HepG2 (cell line): ENCODE results near the gene NFIL3. TPM values are rescaled to one million over a fixed set of nuclear protein-coding genes. Genes with fewer than 3 reads are reported as not detected.

Source experiments
- AKNA ChIP-seq: sonication (generic); formaldehyde crosslinking; IDR thresholded peaks from 2 replicates; pipeline ENCODE4 v1.4.0; 2020; ENCODE audit warnings: missing genetic modification reagents, borderline replicate concordance
- FOXA1 ChIP-seq, 2 experiments: fragments of 450-650 bp in 1 of 2; sonication (generic) in 1 of 2; formaldehyde crosslinking in 1 of 2; IDR thresholded peaks; 2 replicates each; pipeline versions ENCODE4 v1.4.0 to v1.6.1; 2016 to 2020; ENCODE audit warnings: missing genetic modification reagents in 1 of 2
- FOXP4 ChIP-seq: sonication (generic); formaldehyde crosslinking; IDR thresholded peaks from 2 replicates; pipeline ENCODE4 v1.4.0; 2020; ENCODE audit warnings: missing genetic modification reagents
- RNF2 ChIP-seq: fragments of 450-650 bp; conservative IDR thresholded peaks from 2 replicates; pipeline ENCODE4 v1.6.1; 2016; ENCODE audit warnings: low read depth
- SCMH1 ChIP-seq: sonication (generic); formaldehyde crosslinking; IDR thresholded peaks from 2 replicates; pipeline ENCODE4 v1.9.0; 2021; ENCODE audit warnings: missing genetic modification reagents, mild to moderate bottlenecking, borderline replicate concordance
- SIN3A ChIP-seq: IDR thresholded peaks from 2 replicates; pipeline ENCODE4 v1.6.1; 2011; ENCODE audit warnings: low read depth, mild to moderate bottlenecking, control low read depth, low read length, borderline replicate concordance
- TP53 ChIP-seq: sonication (generic); formaldehyde crosslinking; conservative IDR thresholded peaks from 2 replicates; pipeline ENCODE4 v1.4.0; 2020; ENCODE audit warnings: missing genetic modification reagents
- ZBED4 ChIP-seq: sonication (generic); formaldehyde crosslinking; IDR thresholded peaks from 2 replicates; pipeline ENCODE4 v1.4.0; 2020; ENCODE audit warnings: missing genetic modification reagents, borderline replicate concordance
- ZMAT3 ChIP-seq: sonication (generic); formaldehyde crosslinking; conservative IDR thresholded peaks from 2 replicates; pipeline ENCODE4 v1.7.0; 2021; ENCODE audit warnings: missing genetic modification reagents
- ZNF343 ChIP-seq: sonication (generic); formaldehyde crosslinking; IDR thresholded peaks from 2 replicates; pipeline ENCODE4 v1.4.0; 2020; ENCODE audit warnings: mild to moderate bottlenecking, missing genetic modification reagents
- ZNF468 ChIP-seq: sonication (generic); formaldehyde crosslinking; IDR thresholded peaks from 2 replicates; pipeline ENCODE4 v1.8.0; 2022; ENCODE audit warnings: mild to moderate bottlenecking, moderate library complexity, missing genetic modification reagents
- polyA plus RNA-seq, 8 experiments: library from polyadenylated mRNA; depleted of rRNA in 3 of 8; stranded (reverse) in 7 of 8; unstranded in 1 of 8; fragments of >200 nt; fragmentation: Illumina TruSeq in 4 of 8; extraction: Trizol in 4 of 8; gene quantifications; 2 replicates each; pipeline versions ENCODE4 v1.2.1 to v1.2.3, GENCODE V29; 2011 to 2016; ENCODE audit warnings: low read depth in 4 of 8, missing spikeins in 1 of 8, mixed read lengths in 1 of 8; ENCODE audit not compliant: insufficient read depth in 1 of 8
- total RNA-seq, 5 experiments: library from RNA; depleted of rRNA; stranded (reverse); fragments of >200 nt; fragmentation: Illumina TruSeq; extraction: Trizol; gene quantifications; 2 replicates each; pipeline ENCODE4 v1.2.3, GENCODE V29; 2016; ENCODE audit warnings: low read depth in 1 of 5
- TF ChIP-seq, protein P1 (sequence below): sonication (generic); formaldehyde crosslinking; IDR thresholded peaks from 2 replicates; pipeline ENCODE4 v1.5.1; 2020; ENCODE audit warnings: missing genetic modification reagents, mild to moderate bottlenecking, borderline replicate concordance
- TF ChIP-seq, protein P2 (sequence below): IDR thresholded peaks from 2 replicates; pipeline ENCODE4 v1.6.1; 2016; ENCODE audit warnings: low read depth, borderline replicate concordance

The NFIL3 gene
- total and polyA plus RNA-seq, 2 of the 13 experiments (the other 11 are each of a cell fraction or from before 2014, with no cell fraction given), result 46.6 to 54.2 TPM

DNA sequence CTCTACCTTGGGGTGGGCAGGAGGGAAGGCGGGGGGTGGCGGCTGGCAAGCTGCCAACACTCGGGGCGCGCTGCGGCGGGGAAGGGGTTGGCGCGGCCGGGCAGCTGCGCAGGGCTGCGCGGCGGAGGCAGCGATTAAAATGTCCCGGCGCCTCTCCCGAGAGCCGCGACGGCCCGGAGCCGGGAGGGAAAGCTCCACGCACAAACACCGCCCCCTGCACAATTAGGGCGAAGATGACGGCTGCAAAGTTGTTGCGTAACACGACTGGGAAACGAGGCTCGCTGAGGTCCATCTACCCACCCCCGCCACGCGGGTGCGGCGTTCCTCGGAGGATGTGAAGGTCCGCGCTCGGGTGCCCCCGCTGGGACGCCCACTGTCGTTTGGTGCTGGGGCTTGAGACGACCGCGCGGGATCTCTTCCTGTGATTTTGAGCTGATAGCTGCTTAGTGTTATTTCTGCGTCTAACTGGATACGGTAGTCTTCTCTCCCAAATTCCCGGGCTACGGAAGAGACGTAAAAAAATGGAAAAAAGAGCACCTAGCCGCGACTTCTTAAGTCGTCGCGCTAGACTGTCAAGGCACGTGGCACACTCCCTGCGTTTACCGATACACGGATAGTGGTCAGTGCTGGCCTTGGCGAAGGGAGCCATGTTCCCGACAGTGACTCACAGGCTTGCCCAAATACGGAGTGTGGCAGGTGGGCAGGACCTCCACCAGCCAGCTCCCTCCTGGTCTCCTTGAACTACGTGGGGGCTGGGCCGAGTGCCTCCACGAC lies 958 bp upstream of the NFIL3 start (continued):
- TF ChIP-seq ZNF343 (no peak), ZNF468 (CRISPR knock-in tag) (0 out of 2 replicates have a peak, but pooled peaks have one; percentile 41), FOXA1 (IDR thresholded peaks at IDR 0.05) (no peak), FOXA1 (CRISPR knock-in tag; IDR thresholded peaks at IDR 0.05) (no peak), SCMH1 (CRISPR knock-in tag) (no peak), FOXP4 (CRISPR knock-in tag) (peak; percentile 13; the same call in 1 of the 2 replicates), AKNA (CRISPR knock-in tag) (no peak), RNF2 (no peak), SIN3A (0 out of 2 replicates have a peak, but pooled peaks have one; percentile 62), ZBED4 (CRISPR knock-in tag) (no peak; the same call in 1 of the 2 replicates), TP53 (CRISPR knock-in tag) (no peak), ZMAT3 (CRISPR knock-in tag) (peak; percentile 75; the same call in 1 of the 2 replicates)
- TF ChIP-seq, protein P1, sequence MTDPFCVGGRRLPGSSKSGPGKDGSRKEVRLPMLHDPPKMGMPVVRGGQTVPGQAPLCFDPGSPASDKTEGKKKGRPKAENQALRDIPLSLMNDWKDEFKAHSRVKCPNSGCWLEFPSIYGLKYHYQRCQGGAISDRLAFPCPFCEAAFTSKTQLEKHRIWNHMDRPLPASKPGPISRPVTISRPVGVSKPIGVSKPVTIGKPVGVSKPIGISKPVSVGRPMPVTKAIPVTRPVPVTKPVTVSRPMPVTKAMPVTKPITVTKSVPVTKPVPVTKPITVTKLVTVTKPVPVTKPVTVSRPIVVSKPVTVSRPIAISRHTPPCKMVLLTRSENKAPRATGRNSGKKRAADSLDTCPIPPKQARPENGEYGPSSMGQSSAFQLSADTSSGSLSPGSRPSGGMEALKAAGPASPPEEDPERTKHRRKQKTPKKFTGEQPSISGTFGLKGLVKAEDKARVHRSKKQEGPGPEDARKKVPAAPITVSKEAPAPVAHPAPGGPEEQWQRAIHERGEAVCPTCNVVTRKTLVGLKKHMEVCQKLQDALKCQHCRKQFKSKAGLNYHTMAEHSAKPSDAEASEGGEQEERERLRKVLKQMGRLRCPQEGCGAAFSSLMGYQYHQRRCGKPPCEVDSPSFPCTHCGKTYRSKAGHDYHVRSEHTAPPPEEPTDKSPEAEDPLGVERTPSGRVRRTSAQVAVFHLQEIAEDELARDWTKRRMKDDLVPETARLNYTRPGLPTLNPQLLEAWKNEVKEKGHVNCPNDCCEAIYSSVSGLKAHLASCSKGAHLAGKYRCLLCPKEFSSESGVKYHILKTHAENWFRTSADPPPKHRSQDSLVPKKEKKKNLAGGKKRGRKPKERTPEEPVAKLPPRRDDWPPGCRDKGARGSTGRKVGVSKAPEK, result no peak
- TF ChIP-seq, protein P2, sequence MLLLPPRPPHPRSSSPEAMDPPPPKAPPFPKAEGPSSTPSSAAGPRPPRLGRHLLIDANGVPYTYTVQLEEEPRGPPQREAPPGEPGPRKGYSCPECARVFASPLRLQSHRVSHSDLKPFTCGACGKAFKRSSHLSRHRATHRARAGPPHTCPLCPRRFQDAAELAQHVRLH (CRISPR knock-in tag), result no peak; the same call in 1 of the 2 replicates
